ENCODE data around the gene ACBD4. TPM values are rescaled to one million over a fixed set of nuclear protein-coding genes. Genes with fewer than 3 reads are reported as not detected.

ACBD4 gene
- total RNA-seq, 4 donors from 2014 or later, result 6.2 to 37.7 (median 10.9) TPM

DNA sequence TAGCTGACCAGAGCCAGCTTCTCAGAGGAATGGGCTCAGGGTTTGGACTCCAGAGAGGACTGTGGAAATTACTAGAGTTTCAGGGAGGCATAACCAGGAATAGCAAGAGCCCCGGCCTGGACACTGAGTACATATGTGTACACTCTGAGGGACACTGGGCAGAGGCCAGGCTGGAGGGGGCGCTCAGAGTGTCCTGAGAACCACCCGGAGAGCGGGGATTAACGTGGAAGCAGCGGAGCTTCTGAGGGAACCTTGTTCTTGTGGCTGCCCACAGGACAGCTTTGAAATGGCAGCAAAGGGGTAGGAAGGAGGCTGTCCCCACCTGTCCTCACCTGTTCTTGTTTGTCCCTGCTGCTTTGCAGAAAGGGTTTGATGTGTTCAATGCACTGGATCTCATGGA is 31.0 kb upstream of the ACBD4 start:
- H3K27ac ChIP-seq, result no peak overlapping the region
- WGBS, result 90% methylated on average over 6 of the region's 6 CpGs

DNA sequence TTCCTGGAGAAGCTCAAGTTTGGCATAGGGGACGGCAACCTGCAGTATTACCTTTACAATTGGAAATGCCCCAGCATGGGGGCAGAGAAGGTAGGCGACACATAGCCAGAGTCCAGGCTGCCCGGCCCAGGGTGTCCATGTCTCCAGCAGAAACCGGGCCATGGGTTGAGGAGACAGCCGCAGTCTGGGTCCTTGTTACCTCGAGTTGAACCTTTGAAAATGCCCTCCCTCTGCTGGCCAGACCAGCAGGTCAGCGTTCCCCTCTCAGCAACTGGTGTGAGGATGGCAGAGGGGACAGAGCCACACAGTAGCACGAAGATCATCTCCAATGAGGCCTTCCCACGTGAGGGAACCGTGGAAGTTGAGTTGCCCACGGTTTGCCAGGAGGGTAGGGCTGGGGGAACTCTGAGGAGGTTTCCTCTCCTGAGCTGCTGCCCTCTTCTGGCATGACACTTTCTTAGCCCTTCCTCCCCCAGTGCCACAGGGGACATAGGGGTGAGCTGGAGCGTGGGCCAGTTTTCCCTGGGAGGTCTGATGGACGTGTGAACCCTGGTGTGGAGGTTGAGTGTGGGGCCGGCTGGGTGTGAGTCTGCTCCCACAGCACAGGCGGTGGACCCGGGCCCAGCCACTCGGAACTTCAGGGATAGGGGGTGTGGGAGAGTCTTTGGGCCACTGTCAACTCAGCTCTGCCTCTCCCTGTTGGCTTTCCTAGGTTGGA is 30.4 kb upstream of the ACBD4 start:
- Histone ChIP-seq H3K9me3 (no peaks in the 10 kb centered on the region), H3K36me3 (peaks cover 75% of the 10 kb centered on the region), H3K27me3 (no peaks in the 10 kb centered on the region), H3K27ac (no peak overlapping the region), H3K4me3 (no peak overlapping the region), H3K4me1 (peaks cover 29% of the 10 kb centered on the region)
- WGBS, result 50% methylated on average over 4 of the region's 17 CpGs
- DNase-seq (ENCODE audit: low spot score in 2 of 2), result no peak
- no peak for TF ChIP-seq POLR2A (IDR thresholded peaks at IDR 0.05)
- no peak for TF ChIP-seq POLR2AphosphoS5 (IDR thresholded peaks at IDR 0.05)
- TF ChIP-seq EP300 (IDR thresholded peaks at IDR 0.05), result no peak
- TF ChIP-seq, protein P1, sequence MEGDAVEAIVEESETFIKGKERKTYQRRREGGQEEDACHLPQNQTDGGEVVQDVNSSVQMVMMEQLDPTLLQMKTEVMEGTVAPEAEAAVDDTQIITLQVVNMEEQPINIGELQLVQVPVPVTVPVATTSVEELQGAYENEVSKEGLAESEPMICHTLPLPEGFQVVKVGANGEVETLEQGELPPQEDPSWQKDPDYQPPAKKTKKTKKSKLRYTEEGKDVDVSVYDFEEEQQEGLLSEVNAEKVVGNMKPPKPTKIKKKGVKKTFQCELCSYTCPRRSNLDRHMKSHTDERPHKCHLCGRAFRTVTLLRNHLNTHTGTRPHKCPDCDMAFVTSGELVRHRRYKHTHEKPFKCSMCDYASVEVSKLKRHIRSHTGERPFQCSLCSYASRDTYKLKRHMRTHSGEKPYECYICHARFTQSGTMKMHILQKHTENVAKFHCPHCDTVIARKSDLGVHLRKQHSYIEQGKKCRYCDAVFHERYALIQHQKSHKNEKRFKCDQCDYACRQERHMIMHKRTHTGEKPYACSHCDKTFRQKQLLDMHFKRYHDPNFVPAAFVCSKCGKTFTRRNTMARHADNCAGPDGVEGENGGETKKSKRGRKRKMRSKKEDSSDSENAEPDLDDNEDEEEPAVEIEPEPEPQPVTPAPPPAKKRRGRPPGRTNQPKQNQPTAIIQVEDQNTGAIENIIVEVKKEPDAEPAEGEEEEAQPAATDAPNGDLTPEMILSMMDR (IDR thresholded peaks at IDR 0.05), result no peak

More for the DNA sequence above, 31.0 kb upstream of the ACBD4 start:
- TF ChIP-seq EP300 (IDR thresholded peaks at IDR 0.05), result no peak
- TF ChIP-seq POLR2A (IDR thresholded peaks at IDR 0.05), result no peak
- TF ChIP-seq, protein P1 (IDR thresholded peaks at IDR 0.05), result no peak
- TF ChIP-seq POLR2AphosphoS5 (IDR thresholded peaks at IDR 0.05), result no peak
- Histone ChIP-seq H3K4me1 (peaks cover 29% of the 10 kb centered on the region), H3K27me3 (no peaks in the 10 kb centered on the region), H3K36me3 (peaks cover 81% of the 10 kb centered on the region), H3K9me3 (no peaks in the 10 kb centered on the region), H3K4me3 (no peak overlapping the region)
- DNase-seq (ENCODE audit: low spot score in 2 of 2), result no peak

DNA sequence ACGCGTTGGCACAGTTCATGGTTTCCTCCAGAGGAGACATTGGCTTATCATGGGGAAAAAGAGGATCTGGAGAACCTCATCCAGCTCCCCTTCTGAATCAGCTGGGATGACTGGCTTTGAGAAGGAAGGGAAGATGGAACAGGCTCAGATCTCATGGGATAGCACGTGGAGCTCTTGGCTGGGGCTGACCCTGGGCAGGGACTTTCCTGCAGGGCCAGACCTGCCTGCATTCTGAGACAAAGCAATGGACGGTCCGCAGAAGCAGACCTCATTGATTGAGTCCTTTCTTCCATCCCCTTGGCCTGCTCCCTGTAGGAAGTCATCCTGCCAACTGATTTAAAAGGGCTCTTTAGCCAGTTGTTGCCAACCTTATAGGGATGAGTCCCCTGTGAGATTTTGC is 29.4 kb upstream of the ACBD4 start:
- DNase-seq (ENCODE audit: low spot score in 2 of 2), result no peak
- Histone ChIP-seq H3K27me3 (no peaks in the 10 kb centered on the region), H3K4me1 (peaks cover 37% of the 10 kb centered on the region), H3K36me3 (peaks cover 69% of the 10 kb centered on the region), H3K27ac (no peak overlapping the region), H3K9me3 (no peaks in the 10 kb centered on the region), H3K4me3 (no peak overlapping the region)
- TF ChIP-seq EP300 (IDR thresholded peaks at IDR 0.05), result no peak
- WGBS, result 81% methylated on average over 5 of the region's 5 CpGs

DNA sequence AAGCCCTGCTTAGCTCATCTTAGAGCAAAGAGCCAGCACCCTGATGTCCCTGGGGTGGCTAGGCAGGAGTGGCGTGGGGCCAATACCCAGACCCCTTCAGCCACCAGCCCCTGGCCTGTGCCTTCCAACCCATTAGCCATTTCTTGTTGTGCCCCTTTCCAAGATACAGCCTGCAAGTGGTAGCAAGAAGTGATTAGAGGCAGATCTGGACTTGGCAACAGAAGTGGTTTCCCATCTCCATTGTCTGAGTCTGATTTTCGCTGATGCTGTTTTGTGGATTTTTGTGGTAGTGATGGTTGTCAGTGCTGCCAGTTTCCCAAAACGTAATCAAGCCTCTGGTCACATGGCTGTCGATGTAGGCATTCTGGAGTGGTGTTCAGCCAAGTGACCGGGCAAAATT is 28.9 kb upstream of the ACBD4 start:
- DNase-seq (ENCODE audit: low spot score in 2 of 2), result no peak
- Histone ChIP-seq H3K27me3 (no peaks in the 10 kb centered on the region), H3K4me3 (no peak overlapping the region), H3K36me3 (peaks cover 66% of the 10 kb centered on the region), H3K27ac (no peak overlapping the region), H3K9me3 (no peaks in the 10 kb centered on the region), H3K4me1 (peaks cover 37% of the 10 kb centered on the region)
- TF ChIP-seq POLR2AphosphoS5 (IDR thresholded peaks at IDR 0.05) (no peak), EP300 (IDR thresholded peaks at IDR 0.05) (no peak), POLR2A (IDR thresholded peaks at IDR 0.05) (no peak)
- TF ChIP-seq, protein P1 (IDR thresholded peaks at IDR 0.05), result no peak
- 66% methylated on average over 5 of the region's 5 CpGs for WGBS

DNA sequence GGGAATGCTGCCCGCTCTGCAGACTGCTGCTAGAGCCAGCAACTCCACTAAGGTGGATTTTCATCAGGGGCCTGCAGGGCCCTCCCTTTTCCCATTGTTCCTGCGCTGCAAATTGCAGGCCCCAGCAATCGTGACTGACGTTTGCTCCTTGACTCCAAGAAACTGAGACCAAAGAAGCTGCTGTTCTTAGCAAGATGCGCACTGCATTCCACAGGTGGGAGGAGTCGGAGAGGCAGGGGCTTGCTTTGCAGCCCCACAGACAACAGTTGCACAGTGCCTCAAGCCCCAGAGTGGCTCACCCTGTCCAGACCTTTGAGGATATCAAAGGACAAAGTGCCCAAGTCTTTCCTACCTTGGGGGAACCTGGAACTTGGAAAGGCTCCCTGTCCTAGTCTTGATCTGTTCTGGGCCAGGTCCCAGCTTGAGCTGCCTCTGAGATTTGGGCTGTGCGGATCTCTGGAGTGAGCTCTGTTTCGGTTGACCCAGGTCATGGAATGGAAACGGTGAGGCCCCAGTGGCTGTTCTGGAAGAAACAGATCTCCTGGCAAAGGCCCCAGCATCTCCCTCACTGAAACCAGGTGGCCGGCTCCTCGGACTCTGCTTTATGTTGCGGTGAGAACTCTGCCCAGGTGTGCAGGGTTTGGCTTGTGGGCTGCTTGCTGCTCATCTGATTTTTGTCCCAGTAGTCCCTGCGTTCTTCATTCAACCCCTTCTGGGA is 28.0 kb upstream of the ACBD4 start:
- no peak overlapping the region for H3K27ac ChIP-seq
- WGBS, result 65% methylated on average over 8 of the region's 13 CpGs
- TF ChIP-seq POLR2AphosphoS5 (IDR thresholded peaks at IDR 0.05) (no peak), POLR2A (IDR thresholded peaks at IDR 0.05) (no peak), EP300 (IDR thresholded peaks at IDR 0.05) (no peak)
- TF ChIP-seq, protein P1 (IDR thresholded peaks at IDR 0.05), result no peak

More for the DNA sequence above, 28.0 kb upstream of the ACBD4 start:
- Histone ChIP-seq H3K9me3 (no peaks in the 10 kb centered on the region), H3K27me3 (no peaks in the 10 kb centered on the region), H3K4me3 (no peak overlapping the region), H3K36me3 (peaks cover 63% of the 10 kb centered on the region), H3K4me1 (peaks cover 36% of the 10 kb centered on the region)
- no peak for DNase-seq (ENCODE audit: low spot score in 2 of 2)

Data from suprapubic skin (tissue), 4 donors.